Measurements from ENCODE around the gene CCDC24. TPM values are rescaled to one million over a fixed set of nuclear protein-coding genes. Genes with fewer than 3 reads are reported as not detected.

Gene CCDC24
- total RNA-seq, 1 experiment from 2014 or later: 11.8 TPM

GRCh38 chr1:43945674-43946235 is 45.6 kb upstream of the CCDC24 start:
- Histone ChIP-seq H3K14ac (ENCODE audit: insufficient read depth, low read length) (no peak overlapping the region), H3K27ac (ENCODE audit: insufficient read length, low read depth, low read length) (no peak overlapping the region)

More at GRCh38 chr1:43945674-43946235, 45.6 kb upstream of the CCDC24 start:
- Histone ChIP-seq H3K23ac (ENCODE audit: insufficient read length, low read depth, low read length) (no peak overlapping the region), H2BK20ac (ENCODE audit: low read depth, low read length, poor library complexity, severe bottlenecking) (no peak overlapping the region), H3K23me2 (ENCODE audit: insufficient read length, low read depth, low read length, poor library complexity, severe bottlenecking) (peaks cover 10% of the 10 kb centered on the region), H4K8ac (replicated peaks; ENCODE audit: insufficient read length, low read depth, low read length) (no peak overlapping the region), H2AFZ (ENCODE audit: low read length) (no peak overlapping the region), H4K20me1 (ENCODE audit: control insufficient read depth, insufficient read depth, insufficient read length) (no peaks in the 10 kb centered on the region), H2BK5ac (ENCODE audit: insufficient read length, low read length) (no peak overlapping the region), H3T11ph (ENCODE audit: low read length) (no peak overlapping the region), H3K27me3 (ENCODE audit: insufficient read depth, low read length) (no peaks in the 10 kb centered on the region), H3K4me2 (ENCODE audit: insufficient read depth, insufficient read length, low read length) (peak overlapping the region; percentile 25), H3K4me1 (ENCODE audit: insufficient read depth, low read length) (no peaks in the 10 kb centered on the region), H3K79me1 (ENCODE audit: insufficient read depth, low read depth, low read length, poor library complexity, severe bottlenecking) (no peaks in the 10 kb centered on the region), H3K9ac (ENCODE audit: extremely low read depth, insufficient read length, low read length) (no peak overlapping the region), H2BK120ac (ENCODE audit: low read depth, low read length, poor library complexity, severe bottlenecking) (no peak overlapping the region), H2BK15ac (ENCODE audit: low read depth, low read length) (no peak overlapping the region), H3K18ac (ENCODE audit: insufficient read length, low read depth, low read length) (no peak overlapping the region), H3K4ac (ENCODE audit: low read depth, low read length) (no peak overlapping the region), H3K9me3 (ENCODE audit: control insufficient read depth, low read depth, low read length) (no peaks in the 10 kb centered on the region), H2BK12ac (ENCODE audit: insufficient read length, low read depth, low read length) (no peak overlapping the region), H2AK5ac (ENCODE audit: insufficient read length, low read length) (no peak overlapping the region), H3K56ac (ENCODE audit: insufficient read length, low read depth, low read length) (no peak overlapping the region), H4K5ac (ENCODE audit: insufficient read length, low read depth, low read length) (no peak overlapping the region), H4K91ac (ENCODE audit: insufficient read length, low read depth, low read length) (no peak overlapping the region), H3K79me2 (ENCODE audit: insufficient read depth, low read length) (no peaks in the 10 kb centered on the region)
- no peaks in the 10 kb centered on the region for H3K9me3 Mint-ChIP-seq
- H3K36me3 Mint-ChIP-seq (ENCODE audit: insufficient read depth in 1 of 3, low read depth in 3 of 3): peaks cover 0 to 9% (median 7%) of the 10 kb centered on the region in 3 experiments; a peak in 6 of 7 replicates
- peak overlapping the region in 1 of 3 experiments; percentile 86; a peak in 2 of 7 replicates for H3K27ac Mint-ChIP-seq
- TF ChIP-seq CTCF (conservative IDR thresholded peaks at IDR 0.05): no peak
- WGBS (ENCODE audit: extremely low coverage, insufficient read length, low lambda C conversion rate): no CpG with 5 or more reads among the region's 3 CpGs
- H3K27me3 Mint-ChIP-seq (ENCODE audit: low read depth): no peaks in the 10 kb centered on the region; the same call in 1 of the 2 replicates
- H3K4me3 Mint-ChIP-seq: peak overlapping the region; percentile 84 to 88
- H3K4me1 Mint-ChIP-seq: peaks cover 26 to 34% of the 10 kb centered on the region in 2 experiments
- DNase-seq: no peak

Measured in H9 (cell line).